ENCODE results near the gene TRIM10.
"Not testable (repeated sequence)": the region's sequence is repeated elsewhere in the genome, so short reads cannot be mapped to it uniquely, and the experiment has no call there.

TRIM10 gene

GRCh38 chr6:30127238-30128093 lies 33.5 kb downstream of the TRIM10 start:
- DNase-seq: no peak

- no peak for DNase-seq
Observed at GRCh38 chr6:30122515-30122914, 38.5 kb downstream of the TRIM10 start.

GRCh38 chr6:30121446-30122366 lies 39.3 kb downstream of the TRIM10 start:
- no peak for DNase-seq

- DNase-seq: not testable (repeated sequence)
Observed at GRCh38 chr6:30118691-30119090, 42.3 kb downstream of the TRIM10 start.

- no peak for DNase-seq
Observed at GRCh38 chr6:30116724-30117123, 44.3 kb downstream of the TRIM10 start.

- no peak for DNase-seq
Observed at GRCh38 chr6:30113841-30114240, 47.2 kb downstream of the TRIM10 start.

GRCh38 chr6:30113003-30113759 lies 47.8 kb downstream of the TRIM10 start, which contains the start of gene TRIM31:
TSS of gene TRIM31 (minus strand) at chr6:30113090. CDS start at chr6:30112805, 285 bp downstream.
- DNase-seq: no peak

- no peak for DNase-seq
Observed at GRCh38 chr6:30112402-30112994, 48.5 kb downstream of the TRIM10 start.

GRCh38 chr6:30111266-30111856 lies 49.6 kb downstream of the TRIM10 start:
- no peak for DNase-seq

GRCh38 chr6:30104661-30105060 lies 56.4 kb downstream of the TRIM10 start:
- DNase-seq: no peak

- DNase-seq: no peak
Observed at GRCh38 chr6:30103872-30104179, 57.2 kb downstream of the TRIM10 start.

GRCh38 chr6:30102970-30103871 lies 57.8 kb downstream of the TRIM10 start:
- peak; percentile 6 for DNase-seq

- no peak for DNase-seq
Observed at GRCh38 chr6:30102414-30102969, 58.5 kb downstream of the TRIM10 start.

Data from SIG-M5 (cell line).